K562 (cell line): ENCODE measurements around the gene GDF2. TPM values are rescaled to one million over a fixed set of nuclear protein-coding genes. Genes with fewer than 3 reads are reported as not detected.

Source experiments
- ATF1 ChIP-seq, 2 experiments: fragments of 450-650 bp in 1 of 2; IDR thresholded peaks; 2 replicates each; pipeline ENCODE4 v1.6.1; 2016; ENCODE audit warnings: missing compliant biosample characterization in 1 of 2, missing genetic modification characterization in 1 of 2
- CBFB ChIP-seq: sonication (generic); formaldehyde crosslinking; IDR thresholded peaks from 2 replicates; pipeline ENCODE4 v1.4.0; 2020; ENCODE audit warnings: mild to moderate bottlenecking, missing genetic modification reagents
- CTBP1 ChIP-seq: fragments of 450-650 bp; IDR thresholded peaks from 2 replicates; pipeline ENCODE4 v1.6.1; 2016; ENCODE audit warnings: borderline replicate concordance
- CUX1 ChIP-seq: fragments of 200-800 bp; sonication (Bioruptor generic); IDR thresholded peaks from 2 replicates; pipeline ENCODE4 v1.6.1; 2016; ENCODE audit warnings: missing genetic modification characterization, missing compliant biosample characterization
- DIDO1 ChIP-seq: fragments of 450-650 bp; IDR thresholded peaks from 2 replicates; pipeline ENCODE4 v1.6.1; 2016; ENCODE audit warnings: low read depth, missing biosample characterization, missing genetic modification characterization
- FOXK1 ChIP-seq: sonication (generic); formaldehyde crosslinking; IDR thresholded peaks from 2 replicates; pipeline ENCODE4 v1.8.0; 2022; ENCODE audit warnings: missing genetic modification reagents, mild to moderate bottlenecking, borderline replicate concordance
- HOXB6 ChIP-seq: fragments of 250-450 bp; sonication (Bioruptor Pico); IDR thresholded peaks from 2 replicates; pipeline ENCODE4 v1.5.1; 2022; ENCODE audit warnings: mild to moderate bottlenecking, borderline replicate concordance
- KLF16 ChIP-seq: IDR thresholded peaks from 2 replicates; pipeline ENCODE4 v1.6.1; 2016; ENCODE audit warnings: antibody characterized with exemption
- MTA3 ChIP-seq: fragments of 450-650 bp; formaldehyde crosslinking; IDR thresholded peaks from 2 replicates; pipeline ENCODE4 v1.6.1; 2017; ENCODE audit warnings: mild to moderate bottlenecking, borderline replicate concordance
- NRF1 ChIP-seq, 2 experiments: fragments of 450-650 bp; IDR thresholded peaks in 1 of 2; conservative IDR thresholded peaks in 1 of 2; 2 replicates each; pipeline ENCODE4 v1.6.1; 2014; ENCODE audit warnings: mild to moderate bottlenecking in 2 of 2
- RAD51 ChIP-seq: fragments of 450-650 bp; IDR thresholded peaks from 2 replicates; pipeline ENCODE4 v1.7.1; 2016; ENCODE audit warnings: low read depth, mild to moderate bottlenecking, borderline replicate concordance
- TAF9B ChIP-seq: fragments of 450-650 bp; IDR thresholded peaks from 2 replicates; pipeline ENCODE4 v1.6.1; 2018; ENCODE audit warnings: mild to moderate bottlenecking; ENCODE audit not compliant: partially characterized antibody
- XRCC4 ChIP-seq: IDR thresholded peaks from one replicate; pipeline ENCODE4 v1.6.1; 2011; ENCODE audit not compliant: insufficient read depth, insufficient read length; ENCODE audit errors: extremely low read depth
- ZNF174 ChIP-seq: fragments of 250-450 bp; sonication (Bioruptor Pico); IDR thresholded peaks from 2 replicates; pipeline ENCODE4 v1.4.0; 2020; ENCODE audit warnings: mild to moderate bottlenecking
- ZNF232 ChIP-seq: sonication (generic); formaldehyde crosslinking; IDR thresholded peaks from 2 replicates; pipeline ENCODE4 v1.8.0; 2022; ENCODE audit warnings: mild to moderate bottlenecking, missing genetic modification reagents
- polyA plus RNA-seq, 8 experiments: library from polyadenylated mRNA; depleted of rRNA in 4 of 8; stranded (reverse) in 5 of 8; unstranded in 3 of 8; fragments of >200 nt; fragmentation: Nextera tagmentation in 2 of 8; fragmentation: Illumina TruSeq in 1 of 8; extraction: Ambion mirVana in 2 of 8; extraction: Trizol in 1 of 8; gene quantifications; 2 replicates each; pipeline versions ENCODE4 v1.2.1 to v1.2.3, GENCODE V29; 2011 to 2014; ENCODE audit warnings: inconsistent platforms in 1 of 8, missing spikeins in 1 of 8
- total RNA-seq, 7 experiments: library from RNA; depleted of rRNA in 6 of 7; stranded (reverse); fragments of >200 nt in 6 of 7; fragmentation: Illumina TruSeq in 2 of 7; extraction: Trizol in 2 of 7; gene quantifications; 2 replicates each; pipeline versions ENCODE4 v1.2.1 to v1.2.3, GENCODE V29; 2011 to 2021; ENCODE audit warnings: low replicate concordance in 1 of 7
- TF ChIP-seq, protein P1 (sequence below): fragments of 250-450 bp; sonication (Bioruptor Pico); IDR thresholded peaks from 2 replicates; pipeline ENCODE4 v1.8.0; 2021; ENCODE audit warnings: borderline replicate concordance, mild to moderate bottlenecking, moderate library complexity; ENCODE audit not compliant: poor library complexity, severe bottlenecking
- TF ChIP-seq, protein P2 (sequence below): fragments of 450-650 bp; IDR thresholded peaks from 2 replicates; pipeline ENCODE4 v1.6.1; 2018; ENCODE audit warnings: mild to moderate bottlenecking, low read depth; ENCODE audit not compliant: partially characterized antibody
- TF ChIP-seq, protein P3 (sequence below): conservative IDR thresholded peaks from 2 replicates; pipeline ENCODE4 v1.6.1; 2011; ENCODE audit warnings: low read depth, mild to moderate bottlenecking, low read length; ENCODE audit not compliant: control insufficient read depth

Gene GDF2
- total and polyA plus RNA-seq, 9 of the 15 experiments (the other 6 are each of a cell fraction or from before 2014, with no cell fraction given) = 0.08 to 0.58 (median 0.27) TPM; not detected in 2

- no peak for TF ChIP-seq CUX1 (CRISPR knock-in tag)
- TF ChIP-seq MTA3 = no peak; the same call in 1 of the 2 replicates
- TF ChIP-seq RAD51 = no peak
- TF ChIP-seq NRF1 (conservative IDR thresholded peaks at IDR 0.05 in 1 of 2, IDR thresholded peaks at IDR 0.05 in 1 of 2) = 0 out of 4 replicates have a peak, but pooled peaks of 1 of the 2 experiments have one; percentile 16
- TF ChIP-seq CTBP1 = peak; percentile 71; the same call in 1 of the 2 replicates
- TF ChIP-seq, protein P1, sequence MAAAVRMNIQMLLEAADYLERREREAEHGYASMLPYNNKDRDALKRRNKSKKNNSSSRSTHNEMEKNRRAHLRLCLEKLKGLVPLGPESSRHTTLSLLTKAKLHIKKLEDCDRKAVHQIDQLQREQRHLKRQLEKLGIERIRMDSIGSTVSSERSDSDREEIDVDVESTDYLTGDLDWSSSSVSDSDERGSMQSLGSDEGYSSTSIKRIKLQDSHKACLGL (CRISPR knock-in tag) = no peak
- no peak for TF ChIP-seq ATF1 (CRISPR knock-in tag; IDR thresholded peaks at IDR 0.05)
- 0 out of 2 replicates have a peak, but pooled peaks have one; percentile 23 for TF ChIP-seq ATF1 (tag; IDR thresholded peaks at IDR 0.05)
- no peak for TF ChIP-seq ZNF174 (CRISPR knock-in tag)
- TF ChIP-seq, protein P2, sequence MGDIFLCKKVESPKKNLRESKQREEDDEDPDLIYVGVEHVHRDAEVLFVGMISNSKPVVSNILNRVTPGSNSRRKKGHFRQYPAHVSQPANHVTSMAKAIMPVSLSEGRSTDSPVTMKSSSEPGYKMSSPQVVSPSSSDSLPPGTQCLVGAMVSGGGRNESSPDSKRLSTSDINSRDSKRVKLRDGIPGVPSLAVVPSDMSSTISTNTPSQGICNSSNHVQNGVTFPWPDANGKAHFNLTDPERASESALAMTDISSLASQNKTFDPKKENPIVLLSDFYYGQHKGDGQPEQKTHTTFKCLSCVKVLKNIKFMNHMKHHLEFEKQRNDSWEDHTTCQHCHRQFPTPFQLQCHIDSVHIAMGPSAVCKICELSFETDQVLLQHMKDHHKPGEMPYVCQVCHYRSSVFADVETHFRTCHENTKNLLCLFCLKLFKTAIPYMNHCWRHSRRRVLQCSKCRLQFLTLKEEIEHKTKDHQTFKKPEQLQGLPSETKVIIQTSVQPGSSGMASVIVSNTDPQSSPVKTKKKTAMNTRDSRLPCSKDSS = no peak
- TF ChIP-seq DIDO1 (tag) = no peak
- TF ChIP-seq FOXK1 (CRISPR knock-in tag) = no peak
- TF ChIP-seq HOXB6 (CRISPR knock-in tag) = no peak
- TF ChIP-seq ZNF232 = no peak
- no peak for TF ChIP-seq CBFB (CRISPR knock-in tag)
- TF ChIP-seq, protein P3, sequence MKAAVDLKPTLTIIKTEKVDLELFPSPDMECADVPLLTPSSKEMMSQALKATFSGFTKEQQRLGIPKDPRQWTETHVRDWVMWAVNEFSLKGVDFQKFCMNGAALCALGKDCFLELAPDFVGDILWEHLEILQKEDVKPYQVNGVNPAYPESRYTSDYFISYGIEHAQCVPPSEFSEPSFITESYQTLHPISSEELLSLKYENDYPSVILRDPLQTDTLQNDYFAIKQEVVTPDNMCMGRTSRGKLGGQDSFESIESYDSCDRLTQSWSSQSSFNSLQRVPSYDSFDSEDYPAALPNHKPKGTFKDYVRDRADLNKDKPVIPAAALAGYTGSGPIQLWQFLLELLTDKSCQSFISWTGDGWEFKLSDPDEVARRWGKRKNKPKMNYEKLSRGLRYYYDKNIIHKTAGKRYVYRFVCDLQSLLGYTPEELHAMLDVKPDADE = no peak
- TF ChIP-seq XRCC4 = no peak
- TF ChIP-seq TAF9B = no peak
- TF ChIP-seq KLF16 = no peak
Observed at GRCh38 chr10:47322300-47323061, at the start of gene GDF2 (continued).
